ENCODE measurements around the gene MRGPRX2.
A peak's percentile ranks its signal among the peaks of the same experiment; 100 is the strongest.

MRGPRX2 gene

GRCh38 chr11:19060629-19061028 is at the start of gene MRGPRX2:
MRGPRX2 (minus strand) TSS chr11:19060717; CDS start chr11:19056402, 4,315 bp downstream.
- DNase-seq, result no peak

- no peak for DNase-seq
Measured at GRCh38 chr11:19110295-19110694, 49.8 kb upstream of the MRGPRX2 start.

- no peak for DNase-seq
Measured at GRCh38 chr11:19107125-19107524, 46.6 kb upstream of the MRGPRX2 start.

GRCh38 chr11:19105011-19105410 is 44.5 kb upstream of the MRGPRX2 start:
- DNase-seq, result no peak

GRCh38 chr11:19102521-19102900 is 42.0 kb upstream of the MRGPRX2 start:
- DNase-seq, result no peak

- DNase-seq, result peak; percentile 82
Measured at GRCh38 chr11:19101796-19102520, 41.4 kb upstream of the MRGPRX2 start.

- DNase-seq, result no peak
Measured at GRCh38 chr11:19100885-19101284, 40.4 kb upstream of the MRGPRX2 start.

- DNase-seq, result no peak
Measured at GRCh38 chr11:19099093-19099492, 38.6 kb upstream of the MRGPRX2 start.

GRCh38 chr11:19094859-19095258 is 34.3 kb upstream of the MRGPRX2 start:
- DNase-seq, result no peak

- no peak for DNase-seq
Measured at GRCh38 chr11:19093976-19094375, 33.5 kb upstream of the MRGPRX2 start.

- DNase-seq, result no peak
Measured at GRCh38 chr11:19092850-19093249, 32.3 kb upstream of the MRGPRX2 start.

GRCh38 chr11:19092342-19092741 is 31.8 kb upstream of the MRGPRX2 start:
- no peak for DNase-seq

- DNase-seq, result no peak
Measured at GRCh38 chr11:19091366-19091765, 30.8 kb upstream of the MRGPRX2 start.

- no peak for DNase-seq
Measured at GRCh38 chr11:19089421-19089820, 28.9 kb upstream of the MRGPRX2 start.

GRCh38 chr11:19088791-19089190 is 28.3 kb upstream of the MRGPRX2 start:
- no peak for DNase-seq

- DNase-seq, result no peak
Measured at GRCh38 chr11:19087658-19088057, 27.1 kb upstream of the MRGPRX2 start.

- no peak for DNase-seq
Measured at GRCh38 chr11:19084661-19085315, 24.3 kb upstream of the MRGPRX2 start.

- no peak for DNase-seq
Measured at GRCh38 chr11:19083166-19083565, 22.6 kb upstream of the MRGPRX2 start.

- DNase-seq, result no peak
Measured at GRCh38 chr11:19080579-19080993, 20.1 kb upstream of the MRGPRX2 start.

- DNase-seq, result no peak
Measured at GRCh38 chr11:19079643-19080440, 19.3 kb upstream of the MRGPRX2 start.

- no peak for DNase-seq
Measured at GRCh38 chr11:19077965-19078364, 17.4 kb upstream of the MRGPRX2 start.

- DNase-seq, result peak; percentile 52
Measured at GRCh38 chr11:19076744-19077589, 16.4 kb upstream of the MRGPRX2 start.

GRCh38 chr11:19075636-19076035 is 15.1 kb upstream of the MRGPRX2 start:
- no peak for DNase-seq

Measured in DMS79 treated with DMSO at 0.1 percent for 48 hours (cell line).